Prostate gland (tissue), 2 donors: ENCODE measurements around the gene AP1S3. TPM values are rescaled to one million over a fixed set of nuclear protein-coding genes. Genes with fewer than 3 reads are reported as not detected.

Experiments used
- DNase-seq: peaks from one replicate; pipeline ENCODE4 v3.0.0-alpha.2; 2019; ENCODE audit warnings: low spot score
- H3K27ac ChIP-seq, 2 donors: fragments of 200-600 bp; sonication (generic); 2 replicates each; pipeline ENCODE4 v1.5.1; 2017 to 2019
- H3K27me3 ChIP-seq: fragments of 200-600 bp; sonication (generic); replicated peaks from 2 replicates; pipeline ENCODE4 v1.5.1; 2019; ENCODE audit not compliant: insufficient read depth
- H3K36me3 ChIP-seq, 2 donors: fragments of 200-600 bp; sonication (generic); 1 replicate in 1 of 2; 2 replicates in 1 of 2; pipeline versions ENCODE4 v1.5.1 to v1.8.1; 2017 to 2019
- H3K4me1 ChIP-seq: fragments of 200-600 bp; sonication (generic); replicated peaks from 2 replicates; pipeline ENCODE4 v1.5.1; 2019
- H3K4me3 ChIP-seq, 2 donors: fragments of 200-600 bp; sonication (generic); 2 replicates each; pipeline ENCODE4 v1.5.1; 2017 to 2019
- H3K9me3 ChIP-seq: fragments of 200-600 bp; sonication (generic); 2 replicates; pipeline ENCODE4 v1.5.1; 2017
- CTCF ChIP-seq, 4 experiments: fragments of 200-600 bp in 2 of 4; fragments of 450-650 bp in 2 of 4; sonication (generic) in 2 of 4; IDR thresholded peaks; 1 replicate in 3 of 4; 2 replicates in 1 of 4; pipeline ENCODE4 v1.5.1; 2016 to 2019; ENCODE audit warnings: antibody characterized with exemption in 4 of 4, mild to moderate bottlenecking in 2 of 4, moderate library complexity in 2 of 4
- POLR2A ChIP-seq: fragments of 450-650 bp; IDR thresholded peaks from one replicate; pipeline ENCODE4 v1.6.1; 2016; ENCODE audit warnings: antibody characterized with exemption, mild to moderate bottlenecking
- POLR2AphosphoS5 ChIP-seq: sonication (generic); formaldehyde crosslinking; IDR thresholded peaks from one replicate; pipeline ENCODE4 v1.6.1; 2017; ENCODE audit warnings: antibody characterized with exemption
- WGBS: methylation state at CpG from one replicate; pipeline ENCODE4 v1.1.5; 2018; 5-methylcytosine and 5-hydroxymethylcytosine counted together
- intact Hi-C: fragments of 100-400 bp; cut with DNase I; formaldehyde crosslinking; loops from one replicate; pipeline ENCODE4 v1.14.2; 2022
- total RNA-seq, 2 donors: library from RNA; depleted of rRNA; stranded (reverse); fragments of >200 nt; gene quantifications; one replicate each; pipeline ENCODE4 v1.1.0, GENCODE V29; 2016

AP1S3 gene
- total RNA-seq, 2 donors from 2014 or later, result 2.7 to 7.7 TPM

GRCh38 chr2:223786943-223787342 lies 50.4 kb downstream of the AP1S3 start:
- intact Hi-C loops, result no loop called here
- DNase-seq, result no peak
- WGBS, result 94% methylated on average over 4 of the region's 4 CpGs
- Histone ChIP-seq H3K9me3 (no peaks in the 10 kb centered on the region), H3K4me3 (no peak overlapping the region), H3K36me3 (no peaks in the 10 kb centered on the region), H3K27me3 (no peaks in the 10 kb centered on the region), H3K4me1 (no peaks in the 10 kb centered on the region), H3K27ac (no peak overlapping the region)
- TF ChIP-seq POLR2A, result no peak
- no peak for TF ChIP-seq POLR2AphosphoS5
- TF ChIP-seq CTCF (IDR thresholded peaks at IDR 0.05), result no peak

GRCh38 chr2:223786236-223786635 lies 51.1 kb downstream of the AP1S3 start:
- intact Hi-C loops, result no loop called here
- TF ChIP-seq CTCF (IDR thresholded peaks at IDR 0.05) (no peak), POLR2A (no peak), POLR2AphosphoS5 (no peak)
- WGBS, result 45% methylated on average over 5 of the region's 5 CpGs
- Histone ChIP-seq H3K36me3 (no peaks in the 10 kb centered on the region), H3K27me3 (no peaks in the 10 kb centered on the region), H3K27ac (no peak overlapping the region), H3K9me3 (no peaks in the 10 kb centered on the region), H3K4me1 (no peaks in the 10 kb centered on the region), H3K4me3 (no peak overlapping the region)
- DNase-seq, result no peak

GRCh38 chr2:223784221-223784772 lies 53.1 kb downstream of the AP1S3 start:
- no peak overlapping the region for H3K4me3 ChIP-seq
- intact Hi-C loops, result no loop called here
- no peak for DNase-seq

DNA sequence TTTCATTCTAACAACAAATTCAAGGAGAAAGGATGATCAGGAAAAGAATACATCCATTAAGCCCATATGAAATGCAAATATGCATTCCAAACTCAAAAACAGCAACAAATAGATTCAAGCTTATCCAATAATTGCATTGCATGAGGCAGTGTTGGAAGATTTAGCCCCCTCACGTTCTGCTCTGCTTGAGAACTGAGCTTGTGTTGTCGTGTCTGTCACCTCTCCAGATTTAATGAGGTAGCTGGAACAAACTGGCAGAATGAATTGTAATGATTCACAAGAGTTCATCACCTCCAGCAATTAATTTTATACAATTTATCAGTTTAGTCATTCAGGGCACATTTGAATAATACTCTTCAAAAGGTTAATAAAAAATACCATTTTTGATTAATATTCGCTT lies 54.8 kb downstream of the AP1S3 start:
- Histone ChIP-seq H3K4me3 (no peak overlapping the region), H3K9me3 (no peaks in the 10 kb centered on the region), H3K27ac (no peak overlapping the region), H3K36me3 (no peaks in the 10 kb centered on the region), H3K27me3 (no peaks in the 10 kb centered on the region), H3K4me1 (no peaks in the 10 kb centered on the region)
- TF ChIP-seq POLR2A, result no peak
- no peak for TF ChIP-seq CTCF (IDR thresholded peaks at IDR 0.05)
- TF ChIP-seq POLR2AphosphoS5, result no peak
- 47% methylated on average over 3 of the region's 3 CpGs for WGBS
- intact Hi-C loops, result no loop called here
- no peak for DNase-seq

More at GRCh38 chr2:223784221-223784772, 53.1 kb downstream of the AP1S3 start:
- Histone ChIP-seq H3K27ac (no peak overlapping the region), H3K4me1 (no peaks in the 10 kb centered on the region), H3K36me3 (no peaks in the 10 kb centered on the region), H3K27me3 (no peaks in the 10 kb centered on the region), H3K9me3 (no peaks in the 10 kb centered on the region)
- 86% methylated on average over 5 of the region's 5 CpGs for WGBS
- TF ChIP-seq CTCF (IDR thresholded peaks at IDR 0.05), result no peak
- TF ChIP-seq POLR2AphosphoS5, result no peak
- no peak for TF ChIP-seq POLR2A

GRCh38 chr2:223781560-223781959 lies 55.8 kb downstream of the AP1S3 start:
- Histone ChIP-seq H3K27me3 (no peaks in the 10 kb centered on the region), H3K4me3 (no peak overlapping the region), H3K27ac (no peak overlapping the region), H3K4me1 (no peaks in the 10 kb centered on the region), H3K9me3 (no peaks in the 10 kb centered on the region), H3K36me3 (no peaks in the 10 kb centered on the region)
- DNase-seq, result no peak
- TF ChIP-seq POLR2AphosphoS5 (no peak), CTCF (IDR thresholded peaks at IDR 0.05) (no peak), POLR2A (no peak)
- intact Hi-C loops, result no loop called here
- 88% methylated on average over 3 of the region's 3 CpGs for WGBS
